Measurements from ENCODE around the gene ARHGEF35. TPM values are rescaled to one million over a fixed set of nuclear protein-coding genes. Genes with fewer than 3 reads are reported as not detected.
"Not testable (repeated sequence)": the region's sequence is repeated elsewhere in the genome, so short reads cannot be mapped to it uniquely, and the experiment has no call there.

The ARHGEF35 gene
- total RNA-seq, 1 donor from 2014 or later, result 5.3 TPM

DNA sequence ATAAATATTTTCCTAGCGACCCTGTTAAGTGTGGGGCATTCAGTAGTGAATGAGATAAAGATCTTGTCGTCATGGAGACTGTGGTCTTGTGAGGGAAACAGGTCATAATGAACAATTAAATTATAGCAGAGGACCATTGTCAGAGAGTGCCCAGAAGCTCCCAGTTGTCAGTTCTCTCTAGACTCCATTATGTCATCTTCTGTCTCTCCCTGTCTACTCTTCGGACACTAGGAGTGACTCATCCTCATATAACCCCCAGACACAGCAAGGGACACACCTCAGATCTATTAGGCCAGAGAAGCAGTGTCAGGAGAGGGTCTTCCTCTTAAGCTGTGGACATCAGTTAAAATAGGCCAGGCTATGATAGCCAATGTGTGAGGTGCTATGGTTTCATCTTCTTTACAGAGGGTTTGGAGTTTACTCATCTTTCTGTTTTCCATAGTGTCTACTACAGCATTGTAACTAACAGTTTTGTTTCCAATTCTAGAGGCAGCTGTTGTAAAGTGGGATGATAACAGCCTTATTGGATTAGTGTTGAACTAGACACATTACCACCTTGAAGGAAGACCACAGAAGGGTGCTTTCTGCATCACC, 7.0 kb downstream of the ARHGEF35 start:
- DNase-seq (ENCODE audit: low spot score); intact Hi-C loops (cut with DNase I): not testable (repeated sequence)
- ATAC-seq, result peak; percentile 30

- DNase-seq (ENCODE audit: low spot score); intact Hi-C loops (cut with DNase I); ATAC-seq: not testable (repeated sequence)
Observed at GRCh38 chr7:144187848-144188247, 7.8 kb downstream of the ARHGEF35 start.

DNA sequence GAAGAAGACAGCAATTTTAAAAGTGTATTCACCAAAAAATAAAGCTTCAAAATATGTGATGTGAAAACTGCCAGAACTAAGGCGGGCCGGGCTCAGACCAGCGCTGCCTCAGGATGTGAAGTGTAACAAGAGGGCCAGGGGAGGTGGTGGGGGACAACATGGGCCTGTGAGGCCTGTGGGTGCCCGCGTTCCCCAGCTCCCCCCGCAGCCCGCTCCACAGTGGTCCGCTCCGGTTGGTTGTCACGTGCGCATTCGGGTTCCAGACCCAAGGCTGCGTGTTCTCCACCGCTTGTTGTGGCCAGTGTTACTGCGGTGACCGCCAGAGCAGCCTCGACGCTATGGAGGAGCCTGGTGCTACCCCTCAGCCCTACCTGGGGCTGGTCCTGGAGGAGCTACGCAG, 12.5 kb downstream of the ARHGEF35 start, which contains the start of gene CTAGE4:
CTAGE4 (plus strand) TSS at position 301 of the 400 bp plus-strand sequence; CDS start at position 339, 38 bp downstream.
- ATAC-seq; DNase-seq (ENCODE audit: low spot score); intact Hi-C loops (cut with DNase I): not testable (repeated sequence)

DNA sequence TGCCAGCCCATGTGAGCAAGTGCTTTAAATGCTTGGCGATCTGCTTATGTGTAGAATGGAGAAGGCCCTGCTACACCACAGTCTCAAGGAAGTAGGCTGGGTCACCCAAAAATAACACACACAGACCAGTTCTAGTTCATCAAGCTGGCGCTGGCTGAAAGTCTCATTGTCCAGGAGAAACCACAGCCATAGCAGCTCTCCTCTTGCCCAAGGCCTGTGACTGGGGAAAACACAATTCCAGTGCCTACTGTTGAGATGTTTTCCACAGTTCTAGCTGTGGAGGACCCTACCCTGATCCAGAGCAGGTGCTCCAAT, 16.5 kb downstream of the ARHGEF35 start:
- intact Hi-C loops (cut with DNase I); DNase-seq (ENCODE audit: low spot score): not testable (repeated sequence)
- peak; percentile 83 for ATAC-seq

- intact Hi-C loops (cut with DNase I); DNase-seq (ENCODE audit: low spot score): not testable (repeated sequence)
- ATAC-seq, result peak; percentile 83
Observed at GRCh38 chr7:144178380-144179164, 17.1 kb downstream of the ARHGEF35 start.

GRCh38 chr7:144174613-144175012, 21.0 kb downstream of the ARHGEF35 start:
- intact Hi-C loops (cut with DNase I), result no loop called here
- no peak for ATAC-seq

DNA sequence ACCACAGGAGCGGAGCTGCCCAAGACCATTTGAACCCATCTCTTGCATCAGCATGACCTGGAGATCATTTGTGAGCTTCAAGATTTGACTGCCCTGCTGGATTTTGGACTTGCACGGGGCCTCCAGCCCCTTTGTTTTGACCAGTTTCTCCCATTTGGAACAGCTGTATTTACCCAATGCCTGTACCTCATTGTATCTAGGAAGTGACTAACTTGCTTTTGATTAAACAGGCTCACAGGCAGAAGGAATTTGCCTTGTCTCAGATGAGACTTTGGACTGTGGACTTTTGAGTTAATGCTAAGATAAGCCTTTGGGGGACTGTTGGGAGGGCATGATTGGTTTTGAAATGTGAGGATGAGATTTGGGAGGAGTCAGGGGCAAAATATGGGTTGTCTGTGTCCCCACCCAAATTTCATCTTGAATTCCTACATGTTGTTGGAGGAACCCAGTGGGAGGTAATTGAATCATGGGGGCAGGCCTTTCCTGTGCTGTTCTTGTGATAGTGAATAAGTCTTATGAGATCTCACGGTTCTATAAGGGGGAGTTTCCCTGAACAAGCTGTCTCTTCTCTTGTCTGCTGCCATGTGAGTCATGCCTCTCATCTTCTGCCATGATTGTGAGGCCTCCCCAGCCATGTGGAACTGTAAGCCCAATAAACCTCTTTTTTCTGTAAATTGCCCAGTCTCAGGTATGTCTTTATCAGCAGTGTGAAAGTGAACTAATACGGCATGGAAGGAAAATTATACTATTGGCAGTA, 23.9 kb downstream of the ARHGEF35 start:
- intact Hi-C loops (cut with DNase I); DNase-seq (ENCODE audit: low spot score); ATAC-seq: not testable (repeated sequence)

More at GRCh38 chr7:144174613-144175012, 21.0 kb downstream of the ARHGEF35 start:
- no peak for DNase-seq (ENCODE audit: low spot score)

DNA sequence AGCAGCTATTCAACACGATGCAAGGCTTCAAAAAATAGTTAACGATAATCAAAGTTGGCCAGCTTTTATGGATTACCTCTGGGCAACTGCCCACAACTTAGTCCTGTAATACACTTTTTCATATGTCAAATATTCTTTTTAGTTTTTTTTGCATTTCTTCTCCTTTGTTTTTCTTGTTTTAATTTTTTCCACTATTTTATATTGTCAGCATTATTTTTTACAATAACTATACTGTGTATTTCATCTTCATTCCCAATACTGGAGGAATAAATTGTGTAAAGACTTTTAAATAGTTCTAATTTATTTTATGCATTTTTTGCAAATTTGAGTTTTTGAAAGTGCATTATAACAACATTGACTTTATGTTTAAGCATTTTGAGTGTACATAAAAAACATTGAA, 30.8 kb downstream of the ARHGEF35 start:
- intact Hi-C loops (cut with DNase I), result no loop called here
- DNase-seq (ENCODE audit: low spot score), result no peak
- no peak for ATAC-seq

DNA sequence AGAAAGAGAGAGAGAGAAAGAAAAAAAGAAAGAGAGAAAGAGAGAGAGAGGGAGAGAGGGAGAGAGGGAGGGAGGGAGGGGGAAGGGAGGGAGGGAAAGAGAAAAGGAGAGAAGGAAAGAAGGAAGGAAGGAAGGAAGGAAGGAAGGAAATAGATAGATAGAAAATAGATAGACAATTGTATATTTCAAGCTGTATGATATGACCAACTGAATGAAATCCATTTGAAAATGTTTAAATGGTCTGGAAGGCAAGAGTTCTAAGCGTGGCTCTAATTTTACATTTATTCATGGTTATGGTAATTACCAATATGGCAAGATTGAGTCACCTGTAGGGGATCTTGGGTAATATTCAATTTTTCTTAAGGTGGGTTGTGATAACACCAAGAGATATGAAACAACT, 36.8 kb downstream of the ARHGEF35 start:
- ATAC-seq, result no peak
- DNase-seq (ENCODE audit: low spot score), result no peak
- intact Hi-C loops (cut with DNase I), result no loop called here

GRCh38 chr7:144148224-144148827, 47.3 kb downstream of the ARHGEF35 start:
- DNase-seq (ENCODE audit: low spot score) (no peak), ATAC-seq (no peak)
- intact Hi-C loops (cut with DNase I), result no loop called here

DNA sequence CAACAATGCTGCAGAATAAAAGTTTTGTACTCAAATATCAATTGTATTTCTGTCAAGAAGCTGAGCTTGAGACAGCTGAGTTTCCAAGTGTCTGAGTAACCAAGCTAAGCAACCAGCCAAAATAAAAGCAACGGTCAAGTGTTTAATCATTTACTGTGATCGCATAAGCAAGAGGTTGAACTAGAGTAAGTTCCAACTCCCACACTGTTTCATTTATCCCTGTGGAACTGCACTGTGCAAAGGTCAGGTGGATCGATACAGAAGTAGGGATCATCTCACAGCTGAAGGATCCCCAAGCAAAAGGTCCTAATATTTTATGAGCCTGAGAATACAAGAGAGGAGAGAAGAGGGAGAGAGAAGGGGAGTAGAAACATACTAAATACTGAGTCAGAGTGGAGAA, 51.2 kb downstream of the ARHGEF35 start:
- DNase-seq (ENCODE audit: low spot score) (no peak), ATAC-seq (no peak)
- intact Hi-C loops (cut with DNase I), result no loop called here

DNA sequence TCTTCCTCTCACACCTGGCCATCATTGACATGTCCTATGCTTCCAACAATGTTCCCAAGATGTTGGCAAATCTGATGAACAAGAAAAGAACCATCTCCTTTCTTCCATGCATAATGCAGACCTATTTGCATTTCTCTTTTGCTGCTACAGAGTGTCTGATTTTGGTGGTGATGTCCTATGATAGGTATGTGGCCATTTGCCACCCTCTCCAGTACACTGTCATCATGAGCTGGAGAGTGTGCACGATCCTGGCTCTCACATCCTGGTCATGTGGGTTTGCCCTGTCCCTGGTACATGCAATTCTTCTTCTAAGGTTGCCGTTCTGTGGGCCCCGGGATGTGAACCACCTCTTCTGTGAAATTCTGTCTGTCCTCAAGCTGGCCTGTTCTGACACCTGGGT, 53.4 kb downstream of the ARHGEF35 start:
- intact Hi-C loops (cut with DNase I), result no loop called here
- DNase-seq (ENCODE audit: low spot score) (no peak), ATAC-seq (no peak)

DNA sequence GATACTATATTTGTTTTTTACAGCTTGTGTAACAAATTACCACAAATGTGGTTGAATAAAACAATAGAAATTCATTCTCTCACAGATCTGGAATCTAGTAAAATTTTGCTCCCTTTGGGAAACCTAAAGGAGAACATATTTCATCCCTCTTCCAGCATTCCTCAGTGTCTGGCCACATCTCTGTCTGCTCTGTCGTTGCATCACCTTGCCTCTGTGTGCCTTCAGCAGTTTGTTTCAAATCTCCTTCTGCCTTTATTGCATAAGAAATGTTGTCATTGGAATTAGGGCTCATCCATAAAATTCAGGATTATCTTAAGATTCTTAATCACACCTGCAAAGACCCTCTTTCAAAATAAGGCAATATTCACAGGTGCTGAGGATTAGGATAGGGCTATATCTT, 58.1 kb downstream of the ARHGEF35 start:
- DNase-seq (ENCODE audit: low spot score) (no peak), ATAC-seq (no peak)
- intact Hi-C loops (cut with DNase I), result no loop called here

Other genes starting within 250 kb of the ARHGEF35 start
- gene OR2F1, start 241.0 kb downstream of the ARHGEF35 start, total RNA-seq, result not detected
- gene OR6B1, start 195.5 kb downstream of the ARHGEF35 start, total RNA-seq, result not detected
- not detected for gene OR2A5, start 146.9 kb downstream of the ARHGEF35 start, total RNA-seq
- not detected for gene OR2A25, start 126.0 kb downstream of the ARHGEF35 start, total RNA-seq
- not detected for gene OR2A12, start 109.6 kb downstream of the ARHGEF35 start, total RNA-seq
- not detected for gene OR2A2, start 86.2 kb downstream of the ARHGEF35 start, total RNA-seq
- gene OR2A14, start 72.7 kb downstream of the ARHGEF35 start, total RNA-seq, result not detected
- gene CTAGE4, start 12.4 kb downstream of the ARHGEF35 start, total RNA-seq, result 2.3 TPM
- 0.27 TPM for gene OR2A42, start 43.8 kb upstream of the ARHGEF35 start, total RNA-seq
- 3.7 TPM for gene OR2A7, start 69.0 kb upstream of the ARHGEF35 start, total RNA-seq
- gene CTAGE8, start 73.5 kb upstream of the ARHGEF35 start, total RNA-seq, result 1.2 TPM
- 0.22 TPM for gene OR2A1, start 116.6 kb upstream of the ARHGEF35 start, total RNA-seq
- gene ARHGEF5, start 159.6 kb upstream of the ARHGEF35 start, total RNA-seq, result 12.8 TPM
- not detected for gene NOBOX, start 207.9 kb upstream of the ARHGEF35 start, total RNA-seq